Chondrocyte (in vitro differentiated cells): ENCODE measurements around the gene GAS2L3. TPM values are rescaled to one million over a fixed set of nuclear protein-coding genes. Genes with fewer than 3 reads are reported as not detected.

ENCODE experiments used
- DNase-seq: peaks from one replicate; pipeline ENCODE4 v3.0.0; 2021; ENCODE audit warnings: mixed read lengths, low spot score
- H3K27ac Mint-ChIP-seq: one replicate; pipeline ENCODE4 v1.8.0; 2021; ENCODE audit warnings: mild to moderate bottlenecking, moderate library complexity, mixed read lengths; ENCODE audit not compliant: unreplicated experiment
- H3K27me3 Mint-ChIP-seq: 2 replicates; pipeline ENCODE4 v1.8.0; 2021; ENCODE audit warnings: low read depth, mixed read lengths
- H3K36me3 Mint-ChIP-seq: 2 replicates; pipeline ENCODE4 v1.8.0; 2021; ENCODE audit warnings: low read depth, mixed read lengths
- H3K4me1 Mint-ChIP-seq: 2 replicates; pipeline ENCODE4 v1.8.0; 2021; ENCODE audit warnings: low read depth, mild to moderate bottlenecking, mixed read lengths
- H3K4me3 Mint-ChIP-seq: one replicate; pipeline ENCODE4 v1.8.0; 2021; ENCODE audit warnings: mild to moderate bottlenecking, moderate library complexity, mixed read lengths; ENCODE audit not compliant: unreplicated experiment
- H3K9me3 Mint-ChIP-seq: 2 replicates; pipeline ENCODE4 v1.8.0; 2021; ENCODE audit warnings: low read depth, mixed read lengths
- total RNA-seq: library from RNA; stranded (reverse); gene quantifications from 3 replicates; pipeline ENCODE4 v1.2.1, GENCODE V29; 2021
- TF ChIP-seq, protein P1 (sequence below): fragments of 200-600 bp; sonication (generic); IDR thresholded peaks from 2 replicates; pipeline ENCODE4 v1.5.0; 2021; ENCODE audit warnings: antibody characterized with exemption, mild to moderate bottlenecking, moderate library complexity

Gene GAS2L3
- total RNA-seq, 1 donor from 2014 or later = 6.3 TPM

DNA sequence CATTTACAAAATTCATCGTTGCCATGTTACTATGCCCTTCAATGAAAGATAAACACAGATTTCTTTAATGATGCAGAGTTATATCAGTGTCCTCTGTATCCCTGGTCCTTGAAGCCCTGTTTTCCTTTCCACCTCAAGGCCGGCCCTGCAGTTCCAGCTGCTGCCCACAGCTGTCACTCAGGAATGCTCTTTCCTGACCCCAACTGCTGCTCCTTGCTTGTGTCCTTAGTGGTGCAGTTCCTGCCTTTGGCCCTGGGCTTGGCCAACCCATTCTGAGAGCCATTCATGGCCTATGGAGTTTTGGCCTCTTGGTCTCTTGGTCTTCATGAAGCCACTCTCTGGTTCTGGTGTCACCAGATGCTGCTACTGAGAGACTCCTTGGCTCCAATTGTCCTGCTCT lies 93.1 kb downstream of the GAS2L3 start:
- TF ChIP-seq, protein P1, sequence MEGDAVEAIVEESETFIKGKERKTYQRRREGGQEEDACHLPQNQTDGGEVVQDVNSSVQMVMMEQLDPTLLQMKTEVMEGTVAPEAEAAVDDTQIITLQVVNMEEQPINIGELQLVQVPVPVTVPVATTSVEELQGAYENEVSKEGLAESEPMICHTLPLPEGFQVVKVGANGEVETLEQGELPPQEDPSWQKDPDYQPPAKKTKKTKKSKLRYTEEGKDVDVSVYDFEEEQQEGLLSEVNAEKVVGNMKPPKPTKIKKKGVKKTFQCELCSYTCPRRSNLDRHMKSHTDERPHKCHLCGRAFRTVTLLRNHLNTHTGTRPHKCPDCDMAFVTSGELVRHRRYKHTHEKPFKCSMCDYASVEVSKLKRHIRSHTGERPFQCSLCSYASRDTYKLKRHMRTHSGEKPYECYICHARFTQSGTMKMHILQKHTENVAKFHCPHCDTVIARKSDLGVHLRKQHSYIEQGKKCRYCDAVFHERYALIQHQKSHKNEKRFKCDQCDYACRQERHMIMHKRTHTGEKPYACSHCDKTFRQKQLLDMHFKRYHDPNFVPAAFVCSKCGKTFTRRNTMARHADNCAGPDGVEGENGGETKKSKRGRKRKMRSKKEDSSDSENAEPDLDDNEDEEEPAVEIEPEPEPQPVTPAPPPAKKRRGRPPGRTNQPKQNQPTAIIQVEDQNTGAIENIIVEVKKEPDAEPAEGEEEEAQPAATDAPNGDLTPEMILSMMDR = no peak
- no peak for DNase-seq
- Mint-ChIP-seq H3K27ac (no peak overlapping the region), H3K27me3 (peaks cover 9% of the 10 kb centered on the region), H3K9me3 (no peaks in the 10 kb centered on the region), H3K4me1 (peaks cover 9% of the 10 kb centered on the region), H3K36me3 (no peaks in the 10 kb centered on the region), H3K4me3 (no peak overlapping the region)

DNA sequence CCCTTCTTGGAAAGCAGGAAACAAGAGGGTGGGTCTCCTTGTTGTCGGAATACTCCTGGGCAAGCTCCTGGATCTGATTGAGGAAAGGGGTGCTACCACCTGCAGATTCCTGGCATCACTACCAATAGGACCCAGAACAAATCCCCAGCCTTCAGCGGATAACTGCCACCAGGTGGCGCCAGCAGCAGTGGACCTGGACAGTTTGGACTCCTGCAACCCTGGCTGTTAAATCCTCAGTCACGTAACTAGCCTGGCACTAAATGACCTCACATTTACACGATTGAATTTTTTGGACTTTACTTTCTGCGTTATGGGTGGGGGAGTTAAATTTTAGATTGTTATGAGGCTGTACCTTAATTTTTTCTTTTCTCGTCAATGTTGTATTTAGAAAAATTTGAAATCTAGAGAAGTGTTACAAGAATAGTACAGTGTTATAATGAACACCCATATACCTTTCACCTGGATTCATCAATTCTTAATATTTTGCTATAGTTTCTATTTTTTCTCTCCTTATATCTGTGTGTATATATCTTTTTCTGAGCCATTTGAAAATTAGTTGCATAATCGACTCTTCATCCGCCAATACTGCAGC lies 95.6 kb downstream of the GAS2L3 start:
- Mint-ChIP-seq H3K27ac (no peak overlapping the region), H3K36me3 (no peaks in the 10 kb centered on the region), H3K4me1 (peaks cover 4% of the 10 kb centered on the region), H3K4me3 (no peak overlapping the region), H3K27me3 (peaks cover 11% of the 10 kb centered on the region), H3K9me3 (no peaks in the 10 kb centered on the region)
- DNase-seq = no peak
- TF ChIP-seq, protein P1 = peak; percentile 97

DNA sequence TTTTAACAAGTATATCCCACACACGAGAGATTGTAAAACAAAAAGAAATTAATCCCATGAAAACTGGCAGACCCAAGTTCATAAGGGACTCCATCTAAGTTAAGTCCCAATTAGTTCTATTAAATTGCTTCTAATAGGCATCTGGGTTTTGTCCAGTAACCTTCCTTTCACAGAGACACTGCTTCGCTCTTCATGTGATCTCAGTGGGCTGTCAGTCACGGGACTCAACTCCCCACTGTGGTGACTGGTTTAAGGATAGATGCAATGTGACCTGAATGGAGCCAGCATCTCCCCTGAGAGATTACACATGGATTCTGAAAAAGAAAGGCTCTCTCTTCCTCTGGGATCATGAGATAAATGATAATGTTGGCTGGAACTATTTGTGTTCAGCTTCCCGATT lies 96.4 kb downstream of the GAS2L3 start:
- no peak for DNase-seq
- H3K27me3 Mint-ChIP-seq = peaks cover 11% of the 10 kb centered on the region
- H3K27ac Mint-ChIP-seq = no peak overlapping the region
- H3K36me3 Mint-ChIP-seq = no peaks in the 10 kb centered on the region
- H3K4me3 Mint-ChIP-seq = no peak overlapping the region
- TF ChIP-seq, protein P1 = no peak
- no peaks in the 10 kb centered on the region for H3K9me3 Mint-ChIP-seq
- peaks cover 4% of the 10 kb centered on the region for H3K4me1 Mint-ChIP-seq

DNA sequence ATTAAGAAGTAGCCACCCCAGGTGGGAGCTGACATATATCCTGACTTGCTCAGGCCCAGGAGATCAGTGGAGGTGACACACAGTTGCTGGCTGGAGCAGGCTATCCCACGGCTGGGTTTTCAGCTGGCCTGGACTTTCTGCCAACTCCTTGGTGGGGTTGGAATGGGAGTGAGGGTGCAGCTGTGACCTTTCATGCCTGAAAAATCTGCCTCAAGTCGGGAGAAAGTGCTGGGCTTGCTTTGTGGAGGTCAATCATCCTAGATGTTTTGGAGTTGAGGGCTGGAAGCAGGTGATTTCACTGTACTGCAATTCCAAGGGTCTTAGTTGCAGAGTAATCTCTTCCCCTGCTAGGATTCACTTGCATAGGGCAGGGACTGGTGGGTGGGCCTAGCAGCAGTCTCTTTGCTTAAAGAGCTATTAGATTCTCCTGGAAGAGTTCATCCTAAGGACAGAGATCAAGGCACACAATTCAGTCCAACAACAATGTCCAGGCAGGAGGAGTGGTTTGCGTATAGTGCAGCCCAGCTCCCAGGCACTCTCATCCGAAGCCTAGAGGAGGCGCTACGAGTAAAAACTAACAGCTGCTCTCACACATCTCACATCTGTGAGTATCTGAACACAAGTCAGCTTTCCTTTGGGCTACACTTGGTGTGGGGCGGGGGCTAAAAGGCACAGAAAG lies 98.1 kb downstream of the GAS2L3 start:
- peaks cover 9% of the 10 kb centered on the region for H3K27me3 Mint-ChIP-seq
- H3K4me3 Mint-ChIP-seq = no peak overlapping the region
- DNase-seq = no peak
- peaks cover 13% of the 10 kb centered on the region for H3K4me1 Mint-ChIP-seq
- H3K27ac Mint-ChIP-seq = no peak overlapping the region
- TF ChIP-seq, protein P1 = no peak
- no peaks in the 10 kb centered on the region for H3K9me3 Mint-ChIP-seq
- no peaks in the 10 kb centered on the region for H3K36me3 Mint-ChIP-seq

DNA sequence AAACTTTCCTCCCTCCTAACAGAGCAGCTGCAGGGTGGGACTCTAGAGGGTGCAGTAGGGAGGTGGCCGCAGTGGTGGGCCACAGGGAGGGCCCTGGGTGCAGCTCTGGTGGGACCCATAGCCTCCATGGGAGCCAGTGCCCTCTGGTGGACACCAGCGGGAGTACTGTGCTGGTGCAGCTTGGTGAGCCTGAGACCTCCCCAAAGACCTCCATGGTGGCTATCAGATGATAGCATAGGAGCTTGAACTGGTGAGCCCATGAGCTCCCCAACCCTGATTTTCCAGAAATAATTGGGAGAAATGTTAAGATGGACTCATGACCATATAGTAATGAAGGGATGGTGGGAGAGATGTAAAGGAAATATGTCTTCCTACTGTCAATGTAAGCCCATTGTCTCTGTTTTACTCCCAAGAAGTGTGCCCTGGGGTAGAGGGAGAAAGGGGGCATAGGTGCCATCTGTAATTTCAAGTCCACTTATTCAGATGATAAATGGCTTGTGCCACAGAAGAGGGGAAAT lies 98.7 kb downstream of the GAS2L3 start:
- H3K36me3 Mint-ChIP-seq = no peaks in the 10 kb centered on the region
- H3K27ac Mint-ChIP-seq = no peak overlapping the region
- H3K4me3 Mint-ChIP-seq = no peak overlapping the region
- H3K27me3 Mint-ChIP-seq = peaks cover 9% of the 10 kb centered on the region
- H3K4me1 Mint-ChIP-seq = peaks cover 13% of the 10 kb centered on the region
- DNase-seq = no peak
- TF ChIP-seq, protein P1 = peak; percentile 71
- no peaks in the 10 kb centered on the region for H3K9me3 Mint-ChIP-seq
